SK-N-SH (cell line): ENCODE measurements around the gene SLC44A2. TPM values are rescaled to one million over a fixed set of nuclear protein-coding genes. Genes with fewer than 3 reads are reported as not detected.

ENCODE experiments used
- CTCF ChIA-PET: fragments of 300-600, 350-600 bp; formaldehyde crosslinking; extraction: SDS; loops from one replicate; lab custom pipeline; 2021; lab: Yijun Ruan, JAX
- POLR2A ChIA-PET: fragments of 350-600 bp; sonication (Branson Sonifier 250); formaldehyde crosslinking; extraction: SDS; loops from one replicate; lab custom pipeline; 2020; ENCODE audit warnings: antibody characterized with exemption, inconsistent platforms; lab: Yijun Ruan, JAX
- DNase-seq: peaks from one replicate; pipeline ENCODE4 v3.0.0; 2012
- H2AFZ ChIP-seq: fragments of 200-600 bp; sonication (generic); 2 replicates; pipeline ENCODE4 v1.8.1; 2016; ENCODE audit warnings: antibody characterized with exemption, mild to moderate bottlenecking, low read depth
- H3F3A ChIP-seq: fragments of 200-600 bp; sonication (generic); replicated peaks from 2 replicates; pipeline ENCODE3; 2016; ENCODE audit warnings: antibody characterized with exemption, mild to moderate bottlenecking; ENCODE audit not compliant: insufficient read depth
- H3K27ac ChIP-seq, 2 experiments: fragments of 200-500 bp in 1 of 2; fragments of 200-600 bp in 1 of 2; sonication (Bioruptor generic) in 1 of 2; sonication (generic), shearing (Covaris generic) in 1 of 2; 2 replicates each; pipeline versions ENCODE4 v1.5.1 to v1.6.1; 2014 to 2016; ENCODE audit warnings: low read depth in 2 of 2, inconsistent platforms in 1 of 2, low read length in 1 of 2, mild to moderate bottlenecking in 1 of 2, mixed read lengths in 1 of 2
- H3K27me3 ChIP-seq: fragments of 200-600 bp; sonication (generic), shearing (Covaris generic); 2 replicates; pipeline ENCODE4 v1.6.1; 2016; ENCODE audit warnings: mixed run types; ENCODE audit not compliant: insufficient read depth
- H3K36me3 ChIP-seq, 2 experiments: fragments of 200-500 bp in 1 of 2; fragments of 200-600 bp in 1 of 2; sonication (Bioruptor generic) in 1 of 2; sonication (generic) in 1 of 2; replicated peaks in 1 of 2; 2 replicates each; pipeline versions ENCODE3 to v1.5.1; 2014 to 2016; ENCODE audit warnings: low read length in 1 of 2, mild to moderate bottlenecking in 1 of 2; ENCODE audit not compliant: insufficient read depth in 2 of 2, control insufficient read depth in 1 of 2
- H3K4me1 ChIP-seq, 2 experiments: fragments of 200-500 bp in 1 of 2; fragments of 200-600 bp in 1 of 2; sonication (Bioruptor generic) in 1 of 2; sonication (generic), shearing (Covaris generic) in 1 of 2; 2 replicates each; pipeline versions ENCODE4 v1.5.1 to v1.6.1; 2014 to 2016; ENCODE audit warnings: low read depth in 1 of 2, low read length in 1 of 2, mixed run types in 1 of 2; ENCODE audit not compliant: insufficient read depth in 2 of 2, control insufficient read depth in 1 of 2
- H3K4me2 ChIP-seq: fragments of 200-600 bp; sonication (generic), shearing (Covaris generic); 2 replicates; pipeline ENCODE4 v1.6.1; 2017; ENCODE audit warnings: mixed run types
- H3K4me3 ChIP-seq, 2 experiments: fragments of 200-500 bp in 1 of 2; fragments of 200-600 bp in 1 of 2; sonication (Bioruptor generic) in 1 of 2; sonication (generic), shearing (Covaris generic) in 1 of 2; 2 replicates each; pipeline versions ENCODE4 v1.5.1 to v1.8.1; 2014 to 2016; ENCODE audit warnings: low read depth in 2 of 2, inconsistent platforms in 1 of 2, low read length in 1 of 2, mild to moderate bottlenecking in 1 of 2, mixed read lengths in 1 of 2, moderate library complexity in 1 of 2
- H3K79me2 ChIP-seq: fragments of 200-600 bp; sonication (generic); 2 replicates; pipeline ENCODE4 v1.8.1; 2017; ENCODE audit warnings: mild to moderate bottlenecking; ENCODE audit not compliant: insufficient read depth
- H3K9ac ChIP-seq: fragments of 200-600 bp; sonication (generic); 2 replicates; pipeline ENCODE4 v1.6.1; 2017; ENCODE audit warnings: mixed run types
- H3K9me2 ChIP-seq: fragments of 200-600 bp; sonication (generic); 2 replicates; pipeline ENCODE4 v1.6.1; 2017; ENCODE audit warnings: mixed run types
- H3K9me3 ChIP-seq: fragments of 200-600 bp; sonication (generic); 2 replicates; pipeline ENCODE4 v1.6.1; 2017; ENCODE audit warnings: mixed run types, mild to moderate bottlenecking, moderate library complexity
- H4K20me1 ChIP-seq: fragments of 200-600 bp; sonication (generic); 2 replicates; pipeline ENCODE4 v1.6.1; 2017; ENCODE audit warnings: mild to moderate bottlenecking, mixed run types; ENCODE audit not compliant: insufficient read depth
- CHD2 ChIP-seq: fragments of 150-350 bp; IDR thresholded peaks from 2 replicates; pipeline ENCODE4 v1.6.1; 2018; ENCODE audit warnings: low read length; ENCODE audit not compliant: partially characterized antibody
- CTCF ChIP-seq: fragments of 200-600 bp; sonication (generic); IDR thresholded peaks from 2 replicates; pipeline ENCODE4 v1.6.1; 2017; ENCODE audit warnings: antibody characterized with exemption, mild to moderate bottlenecking, moderate library complexity
- FOXJ3 ChIP-seq: sonication (generic); formaldehyde crosslinking; IDR thresholded peaks from 2 replicates; pipeline ENCODE4 v1.5.1; 2020; ENCODE audit warnings: mild to moderate bottlenecking, missing genetic modification reagents
- GABPA ChIP-seq: IDR thresholded peaks from 2 replicates; pipeline ENCODE4 v1.4.0; 2012; ENCODE audit warnings: low read depth, mild to moderate bottlenecking
- GATA2 ChIP-seq: sonication (generic); formaldehyde crosslinking; IDR thresholded peaks from 2 replicates; pipeline ENCODE4 v1.5.0; 2020; ENCODE audit warnings: mild to moderate bottlenecking, missing genetic modification reagents
- JUND ChIP-seq: IDR thresholded peaks from 2 replicates; pipeline ENCODE4 v1.4.0; 2012
- MXI1 ChIP-seq: IDR thresholded peaks from 2 replicates; pipeline ENCODE4 v1.6.1; 2012; ENCODE audit warnings: mild to moderate bottlenecking, low read depth, low read length, improper control_type of control experiment
- NRF1 ChIP-seq: IDR thresholded peaks from 2 replicates; pipeline ENCODE4 v1.6.1; 2012; ENCODE audit warnings: low read depth, mild to moderate bottlenecking, low read length
- PBX3 ChIP-seq: IDR thresholded peaks from 2 replicates; pipeline ENCODE4; 2012
- POLR2AphosphoS5 ChIP-seq: IDR thresholded peaks from 2 replicates; pipeline ENCODE4 v1.6.1; 2012; ENCODE audit warnings: low read depth, low read length
- RAD21 ChIP-seq: IDR thresholded peaks from 2 replicates; pipeline ENCODE4 v1.6.1; 2012; ENCODE audit warnings: mild to moderate bottlenecking, low read length
- RCOR1 ChIP-seq: fragments of 150-350 bp; IDR thresholded peaks from 2 replicates; pipeline ENCODE4 v1.6.1; 2017; ENCODE audit warnings: antibody characterized with exemption, low read length
- RFX5 ChIP-seq: IDR thresholded peaks from 2 replicates; pipeline ENCODE4 v1.6.1; 2012; ENCODE audit warnings: mild to moderate bottlenecking, improper control_type of control experiment, low read length
- RXRA ChIP-seq: IDR thresholded peaks from 2 replicates; pipeline ENCODE4 v1.4.0; 2012; ENCODE audit warnings: low read depth, mild to moderate bottlenecking, borderline replicate concordance
- SMC3 ChIP-seq: IDR thresholded peaks from 2 replicates; pipeline ENCODE4 v1.6.1; 2012; ENCODE audit warnings: low read depth, low read length, improper control_type of control experiment
- TAF1 ChIP-seq: IDR thresholded peaks from 2 replicates; pipeline ENCODE4 v1.6.1; 2012; ENCODE audit warnings: low read depth, mild to moderate bottlenecking, low read length, moderate library complexity, borderline replicate concordance
- TCF12 ChIP-seq: IDR thresholded peaks from 2 replicates; pipeline ENCODE4 v1.4.0; 2012
- TEAD4 ChIP-seq: IDR thresholded peaks from 2 replicates; pipeline ENCODE4 v1.4.0; 2012; ENCODE audit warnings: mild to moderate bottlenecking, borderline replicate concordance; ENCODE audit not compliant: insufficient read depth
- USF1 ChIP-seq: IDR thresholded peaks from 2 replicates; pipeline ENCODE4 v1.4.0; 2012; ENCODE audit warnings: low read depth, borderline replicate concordance
- YY1 ChIP-seq: IDR thresholded peaks from 2 replicates; pipeline ENCODE4 v1.4.0; 2012; ENCODE audit warnings: low read depth, mild to moderate bottlenecking
- ZBTB33 ChIP-seq: IDR thresholded peaks from 2 replicates; pipeline ENCODE4 v1.4.0; 2012; ENCODE audit warnings: low read depth, borderline replicate concordance
- WGBS: methylation state at CpG from one replicate; pipeline ENCODE4 v1.1.6; 2017; ENCODE audit warnings: low lambda C conversion rate; 5-methylcytosine and 5-hydroxymethylcytosine counted together
- polyA plus RNA-seq, 3 experiments: library from polyadenylated mRNA; depleted of rRNA; stranded (reverse); fragments of >200 nt; gene quantifications; 2 replicates each; pipeline ENCODE4 v1.2.3, GENCODE V29; 2012
- TF ChIP-seq, protein P1 (sequence below): fragments of 150-350 bp; IDR thresholded peaks from 2 replicates; pipeline ENCODE4 v1.6.1; 2017; ENCODE audit warnings: antibody characterized with exemption, low read length, low read depth, borderline replicate concordance

Gene SLC44A2
- polyA plus RNA-seq, 1 of the 3 experiments (the other 2 are of a cell fraction), result 61.4 TPM

GRCh38 chr19:10586396-10586795 is 39.0 kb upstream of the SLC44A2 start (continued):
- no peak for TF ChIP-seq SMC3
- TF ChIP-seq CTCF, result no peak
- no peak for TF ChIP-seq POLR2AphosphoS5
- TF ChIP-seq NRF1, result no peak
- no peak for TF ChIP-seq GATA2
- TF ChIP-seq TCF12, result no peak

- Histone ChIP-seq H3K9ac (no peak within 1 kb of the TSS), H3K9me2 (no peaks in the 10 kb centered on the region), H3F3A (no peaks in the 10 kb centered on the region), H3K27ac (no peak within 1 kb of the TSS), H3K9me3 (no peaks in the 10 kb centered on the region), H4K20me1 (no peaks in the 10 kb centered on the region), H3K4me1 (no peaks in the 10 kb centered on the region), H2AFZ (no peak within 1 kb of the TSS), H3K36me3 (no peaks in the 10 kb centered on the region), H3K79me2 (no peaks in the 10 kb centered on the region), H3K4me2 (no peak within 1 kb of the TSS), H3K4me3 (no peak within 1 kb of the TSS), H3K27me3 (peaks cover 23% of the 10 kb centered on the region; the same call in 1 of the 2 replicates)
- POLR2A ChIA-PET, result no interaction called here
- CTCF ChIA-PET, result interaction anchor here (8.2 to 9.1 kb wide), 2 partner anchors 59 to 112 kb away, joined by 163 to 330 read pairs; partner anchors contain the start of gene QTRT1
- WGBS, result 32% methylated on average over 21 of the region's 35 CpGs
- DNase-seq, result no peak
- TF ChIP-seq NRF1 (no peak), MXI1 (no peak), ZBTB33 (no peak), POLR2AphosphoS5 (no peak), RCOR1 (no peak), PBX3 (no peak), TAF1 (no peak), FOXJ3 (CRISPR knock-in tag) (no peak), TEAD4 (no peak), RAD21 (no peak), USF1 (no peak), JUND (no peak), CHD2 (no peak), GABPA (no peak), RXRA (no peak), RFX5 (no peak), YY1 (no peak), CTCF (no peak)
- TF ChIP-seq, protein P1, sequence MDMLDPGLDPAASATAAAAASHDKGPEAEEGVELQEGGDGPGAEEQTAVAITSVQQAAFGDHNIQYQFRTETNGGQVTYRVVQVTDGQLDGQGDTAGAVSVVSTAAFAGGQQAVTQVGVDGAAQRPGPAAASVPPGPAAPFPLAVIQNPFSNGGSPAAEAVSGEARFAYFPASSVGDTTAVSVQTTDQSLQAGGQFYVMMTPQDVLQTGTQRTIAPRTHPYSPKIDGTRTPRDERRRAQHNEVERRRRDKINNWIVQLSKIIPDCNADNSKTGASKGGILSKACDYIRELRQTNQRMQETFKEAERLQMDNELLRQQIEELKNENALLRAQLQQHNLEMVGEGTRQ, result no peak
Observed at GRCh38 chr19:10587022-10587838, 38.1 kb upstream of the SLC44A2 start, which contains the start of gene AP1M2. AP1M2 (minus strand) TSS chr19:10587312; CDS start chr19:10587231, 81 bp downstream.
